ENCODE measurements around the gene POLR1F. TPM values are rescaled to one million over a fixed set of nuclear protein-coding genes. Genes with fewer than 3 reads are reported as not detected.
A peak's percentile ranks its signal among the peaks of the same experiment; 100 is the strongest.

The POLR1F gene
- total and polyA plus RNA-seq, 7 donors = 4.2 to 17.5 (median 10.6) TPM

GRCh38 chr7:19747740-19748339 lies 39.0 kb upstream of the POLR1F start:
- TF ChIP-seq, protein P1, sequence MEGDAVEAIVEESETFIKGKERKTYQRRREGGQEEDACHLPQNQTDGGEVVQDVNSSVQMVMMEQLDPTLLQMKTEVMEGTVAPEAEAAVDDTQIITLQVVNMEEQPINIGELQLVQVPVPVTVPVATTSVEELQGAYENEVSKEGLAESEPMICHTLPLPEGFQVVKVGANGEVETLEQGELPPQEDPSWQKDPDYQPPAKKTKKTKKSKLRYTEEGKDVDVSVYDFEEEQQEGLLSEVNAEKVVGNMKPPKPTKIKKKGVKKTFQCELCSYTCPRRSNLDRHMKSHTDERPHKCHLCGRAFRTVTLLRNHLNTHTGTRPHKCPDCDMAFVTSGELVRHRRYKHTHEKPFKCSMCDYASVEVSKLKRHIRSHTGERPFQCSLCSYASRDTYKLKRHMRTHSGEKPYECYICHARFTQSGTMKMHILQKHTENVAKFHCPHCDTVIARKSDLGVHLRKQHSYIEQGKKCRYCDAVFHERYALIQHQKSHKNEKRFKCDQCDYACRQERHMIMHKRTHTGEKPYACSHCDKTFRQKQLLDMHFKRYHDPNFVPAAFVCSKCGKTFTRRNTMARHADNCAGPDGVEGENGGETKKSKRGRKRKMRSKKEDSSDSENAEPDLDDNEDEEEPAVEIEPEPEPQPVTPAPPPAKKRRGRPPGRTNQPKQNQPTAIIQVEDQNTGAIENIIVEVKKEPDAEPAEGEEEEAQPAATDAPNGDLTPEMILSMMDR (IDR thresholded peaks at IDR 0.05) = peak; percentile 43
- WGBS, 3 donors = 30 to 36% (median 32%) methylated on average over 4 of the region's 4 CpGs
- no peak overlapping the region for H3K4me3 ChIP-seq
- no peaks in the 10 kb centered on the region for H3K9me3 ChIP-seq
- intact Hi-C loops (cut with DNase I) = loop anchor here in 1 of 2 donors (5.0 kb wide), 1 partner anchor 854 kb away; no protein-coding TSS in a partner anchor
- H3K27ac ChIP-seq = no peak overlapping the region
- no peaks in the 10 kb centered on the region for H3K36me3 ChIP-seq (ENCODE audit: insufficient read depth in 1 of 2, low read depth in 1 of 2)
- H3K4me1 ChIP-seq = no peaks in the 10 kb centered on the region
- H3K27me3 ChIP-seq (ENCODE audit: insufficient read depth in 3 of 3, low read length in 2 of 3) = no peaks in the 10 kb centered on the region
- no peak for DNase-seq
- ATAC-seq = no peak

- Histone ChIP-seq H3K9me3 (no peaks in the 10 kb centered on the region), H3K27ac (no peak overlapping the region), H3K27me3 (ENCODE audit: insufficient read depth in 3 of 3, low read length in 2 of 3) (no peaks in the 10 kb centered on the region), H3K4me1 (no peaks in the 10 kb centered on the region), H3K4me3 (no peak overlapping the region), H3K36me3 (ENCODE audit: insufficient read depth in 1 of 2, low read depth in 1 of 2) (no peaks in the 10 kb centered on the region)
- ATAC-seq = no peak
- DNase-seq = no peak
- intact Hi-C loops (cut with DNase I) = no loop called here
- TF ChIP-seq, protein P1 (IDR thresholded peaks at IDR 0.05) = no peak
- WGBS, 3 donors = 47 to 59% (median 50%) methylated on average over 1 of the region's 1 CpG
These were observed 35.2 kb upstream of the POLR1F start for GRCh38 chr7:19744075-19744474.

GRCh38 chr7:19728716-19729115 lies 19.9 kb upstream of the POLR1F start:
- Histone ChIP-seq H3K4me3 (no peak overlapping the region), H3K4me1 (no peaks in the 10 kb centered on the region), H3K27me3 (ENCODE audit: insufficient read depth in 3 of 3, low read length in 2 of 3) (no peaks in the 10 kb centered on the region), H3K9me3 (no peaks in the 10 kb centered on the region), H3K36me3 (ENCODE audit: insufficient read depth in 1 of 2, low read depth in 1 of 2) (no peaks in the 10 kb centered on the region), H3K27ac (no peak overlapping the region)
- TF ChIP-seq, protein P1 (IDR thresholded peaks at IDR 0.05) = no peak
- DNase-seq (no peak), ATAC-seq (no peak)
- intact Hi-C loops (cut with DNase I) = no loop called here
- 43 to 50% (median 44%) methylated on average over 3 of the region's 3 CpGs for WGBS, 3 donors

- ATAC-seq (no peak), DNase-seq (no peak)
- Histone ChIP-seq H3K27me3 (ENCODE audit: insufficient read depth in 3 of 3, low read length in 2 of 3) (no peaks in the 10 kb centered on the region), H3K4me3 (no peak overlapping the region), H3K9me3 (no peaks in the 10 kb centered on the region), H3K36me3 (ENCODE audit: insufficient read depth in 1 of 2, low read depth in 1 of 2) (no peaks in the 10 kb centered on the region), H3K27ac (no peak overlapping the region), H3K4me1 (no peaks in the 10 kb centered on the region)
- intact Hi-C loops (cut with DNase I) = no loop called here
- 83 to 88% (median 85%) methylated on average over 5 of the region's 5 CpGs for WGBS, 3 donors
- TF ChIP-seq, protein P1 (IDR thresholded peaks at IDR 0.05) = no peak
These were observed 16.9 kb upstream of the POLR1F start for GRCh38 chr7:19725770-19726169.

DNA sequence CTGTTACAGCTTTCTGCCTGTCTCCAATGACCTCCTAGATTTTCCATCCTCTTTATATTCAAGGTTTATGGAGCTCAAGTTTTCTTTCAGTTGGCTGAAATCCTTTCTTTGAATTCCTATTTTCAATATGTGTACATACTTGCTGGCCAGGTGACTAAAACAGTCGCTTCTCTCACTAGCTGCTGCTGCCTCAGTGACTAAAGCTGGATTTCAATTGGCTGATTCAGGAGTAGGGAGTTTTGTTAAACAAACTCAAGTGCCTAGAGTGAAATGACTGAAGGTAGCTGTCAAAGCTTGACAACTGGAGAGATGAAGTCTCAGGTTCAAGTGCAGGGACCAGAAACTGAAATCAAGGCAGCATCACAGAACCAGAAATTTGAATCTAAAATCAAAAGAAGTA lies 6.7 kb upstream of the POLR1F start:
- H3K9me3 ChIP-seq = no peaks in the 10 kb centered on the region
- 34 to 55% (median 54%) methylated on average over 1 of the region's 1 CpG for WGBS, 3 donors

More for the DNA sequence above, 6.7 kb upstream of the POLR1F start:
- Histone ChIP-seq H3K4me1 (no peaks in the 10 kb centered on the region), H3K4me3 (no peak overlapping the region), H3K36me3 (ENCODE audit: insufficient read depth in 1 of 2, low read depth in 1 of 2) (no peaks in the 10 kb centered on the region), H3K27me3 (ENCODE audit: insufficient read depth in 3 of 3, low read length in 2 of 3) (peaks cover 0 to 3% (median 0%) of the 10 kb centered on the region in 3 donors), H3K27ac (no peak overlapping the region)
- TF ChIP-seq, protein P1 (IDR thresholded peaks at IDR 0.05) = no peak
- no peak for ATAC-seq
- intact Hi-C loops (cut with DNase I) = no loop called here
- no peak for DNase-seq

Data from psoas muscle (tissue), 8 donors.